Hematopoietic multipotent progenitor cell treated with erythropoietin and hydrocortisone succinate and interleukin-3 and kit ligand, for 6 days (in vitro differentiated cells): Measurements from ENCODE around the gene PLA1A.

Experiments used
- DNase-seq: peaks from one replicate; pipeline ENCODE4 v3.0.0-alpha.2; 2015

Gene PLA1A

DNA sequence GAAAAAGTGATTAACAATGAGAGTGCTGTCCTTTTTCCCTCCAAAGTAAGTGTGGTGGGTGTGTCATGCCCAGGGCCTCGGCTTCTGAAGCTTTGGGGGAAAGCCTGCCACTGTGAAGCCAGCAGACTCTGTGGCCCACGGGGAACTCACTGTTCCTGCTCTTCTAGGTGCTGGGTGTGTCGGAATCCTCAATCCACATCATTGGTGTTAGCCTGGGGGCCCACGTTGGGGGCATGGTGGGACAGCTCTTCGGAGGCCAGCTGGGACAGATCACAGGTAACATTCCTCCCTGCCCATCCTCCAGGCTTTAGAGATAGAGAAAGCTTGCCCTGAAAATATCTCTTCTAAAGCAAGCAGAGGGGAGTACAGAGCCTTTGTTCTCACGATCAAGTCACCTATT is 11.6 kb downstream of the PLA1A start:
- DNase-seq, result no peak

DNA sequence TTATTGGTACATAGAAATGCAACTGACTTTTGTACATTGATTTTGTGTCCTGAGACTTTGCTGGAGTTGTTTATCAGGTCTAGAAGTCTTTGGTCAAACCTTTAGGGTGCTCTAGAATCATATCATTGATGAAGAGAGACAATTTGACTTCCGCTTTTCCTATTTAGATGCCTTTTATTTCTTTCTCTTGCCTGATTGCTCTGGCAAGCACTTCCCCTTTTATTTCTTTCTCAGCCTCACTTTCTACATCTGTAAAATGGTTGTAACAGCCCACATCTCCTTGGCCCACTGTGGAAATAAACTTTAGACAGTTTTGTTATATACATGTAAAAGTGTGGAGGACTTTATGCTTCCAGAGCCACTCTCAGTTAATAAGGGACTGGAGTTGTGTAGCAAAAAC is 14.0 kb downstream of the PLA1A start:
- DNase-seq, result no peak

GRCh38 chr3:119613201-119613600 is 15.5 kb downstream of the PLA1A start:
- DNase-seq, result no peak

DNA sequence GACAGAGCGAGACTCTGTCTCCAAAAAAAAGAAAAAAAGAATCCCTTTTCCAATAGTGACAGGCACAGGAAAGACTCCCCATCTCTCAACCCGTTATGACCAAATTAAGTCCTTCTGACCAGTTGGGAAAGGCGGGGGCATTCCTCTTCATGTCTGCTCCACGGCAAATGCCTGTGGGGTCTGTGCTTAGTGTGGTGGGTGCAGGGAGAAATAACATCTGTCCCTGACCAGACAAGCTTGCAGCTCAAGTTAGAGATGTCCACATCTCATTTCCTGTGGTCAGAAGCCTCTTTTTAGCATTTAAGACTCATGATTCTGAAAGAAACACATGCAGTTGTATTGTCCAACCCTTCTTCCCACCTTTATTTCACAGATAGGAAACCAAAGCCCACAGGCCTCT is 16.2 kb downstream of the PLA1A start:
- no peak for DNase-seq

GRCh38 chr3:119616056-119616455 is 18.4 kb downstream of the PLA1A start:
- no peak for DNase-seq

- no peak for DNase-seq
Measured at GRCh38 chr3:119619094-119619493, 21.4 kb downstream of the PLA1A start.

DNA sequence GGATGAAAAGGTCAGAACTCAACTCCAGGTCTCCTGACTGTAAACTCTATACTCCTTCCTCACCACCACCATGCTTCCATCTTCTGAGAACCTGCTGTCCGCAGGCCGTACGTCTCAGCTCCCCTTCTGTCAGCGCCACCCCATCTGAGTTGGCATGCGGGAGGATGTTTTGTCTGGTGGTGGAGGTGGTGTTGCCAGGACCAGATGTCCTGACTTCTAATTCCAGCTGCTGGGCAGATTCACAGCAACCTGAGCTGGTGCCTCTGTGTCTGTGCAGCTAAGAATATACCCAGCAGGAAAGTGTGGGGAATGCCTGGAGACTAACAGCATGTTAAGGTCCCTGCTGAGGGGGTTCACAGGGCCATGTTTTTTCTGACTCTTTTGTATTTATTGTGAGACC is 23.2 kb downstream of the PLA1A start:
- no peak for DNase-seq

- no peak for DNase-seq
Measured at GRCh38 chr3:119624002-119624720, 26.5 kb downstream of the PLA1A start.

DNA sequence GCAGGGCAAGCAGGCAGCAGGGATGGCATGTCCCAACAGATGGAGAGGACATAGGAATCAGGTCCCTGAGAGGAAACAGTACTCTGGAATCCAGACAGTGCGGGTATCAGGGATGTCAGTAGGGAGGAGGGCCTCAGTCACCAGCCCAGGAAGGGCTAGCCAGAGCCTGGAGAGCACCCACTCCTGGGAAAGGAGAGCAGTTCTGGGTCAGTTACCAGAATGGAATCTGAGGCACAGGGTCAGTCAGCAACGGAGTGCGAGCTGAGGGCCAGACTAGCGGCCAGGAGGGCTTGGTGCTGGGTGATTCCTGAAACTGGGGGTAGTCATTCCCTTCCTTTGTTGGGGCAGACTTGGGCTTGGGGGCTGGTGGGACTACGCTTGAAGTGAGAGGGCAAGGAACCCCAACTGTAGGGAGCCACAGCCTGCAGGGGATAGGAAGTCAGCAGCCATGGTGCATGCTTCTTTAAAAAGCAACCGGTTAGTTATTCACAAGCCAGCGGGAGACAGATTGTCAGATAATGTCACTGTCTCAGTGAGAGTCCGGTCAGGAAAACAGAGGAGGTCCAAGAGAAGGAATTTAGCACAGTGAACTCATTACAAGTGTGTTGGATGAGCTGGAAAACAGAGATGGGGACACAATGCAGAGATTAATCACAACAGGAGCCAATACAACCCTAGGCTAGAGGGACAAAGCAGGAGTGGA is 27.9 kb downstream of the PLA1A start:
- DNase-seq, result no peak

DNA sequence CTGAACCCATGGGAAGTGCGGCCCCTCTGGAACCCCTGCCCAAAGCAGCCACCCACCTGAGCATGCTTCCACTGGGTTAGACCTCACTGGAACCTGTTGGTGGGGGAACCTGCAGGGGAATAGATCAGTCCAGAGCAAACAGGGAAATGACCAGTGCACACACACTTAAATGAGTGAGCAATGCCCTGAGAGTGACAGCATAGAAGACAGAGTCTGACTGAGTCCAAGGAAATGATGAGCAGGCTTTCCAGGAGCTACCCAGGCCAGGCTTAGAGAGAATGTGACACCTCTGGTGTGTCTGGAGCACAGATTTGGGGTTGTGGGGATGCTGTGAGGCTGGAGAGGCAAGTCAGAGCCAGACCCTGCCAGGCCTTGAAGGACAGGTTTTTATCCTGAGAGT is 28.5 kb downstream of the PLA1A start:
- no peak for DNase-seq

DNA sequence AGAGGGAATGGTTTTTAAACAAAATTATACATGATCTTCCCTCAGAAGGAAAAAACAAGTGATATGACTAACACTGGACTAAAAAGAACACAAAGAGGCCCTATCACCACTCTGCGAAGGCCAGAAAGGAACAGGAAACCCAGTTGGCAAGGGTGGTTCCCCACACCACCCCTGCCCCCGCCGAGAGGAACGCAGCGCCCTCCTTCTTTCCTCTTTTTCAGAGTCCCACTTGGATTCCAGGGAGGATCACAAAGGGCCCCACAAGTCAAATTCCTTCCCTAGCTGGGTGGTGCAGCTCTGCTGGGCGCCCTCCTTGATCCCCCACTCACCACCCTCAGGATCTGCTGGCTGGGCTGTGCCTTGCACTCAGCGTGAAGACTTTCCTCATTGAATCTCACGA is 29.8 kb downstream of the PLA1A start:
- peak; percentile 37 for DNase-seq

GRCh38 chr3:119628390-119628789 is 30.7 kb downstream of the PLA1A start:
- no peak for DNase-seq

GRCh38 chr3:119628816-119629445 is 31.2 kb downstream of the PLA1A start:
- DNase-seq, result no peak

DNA sequence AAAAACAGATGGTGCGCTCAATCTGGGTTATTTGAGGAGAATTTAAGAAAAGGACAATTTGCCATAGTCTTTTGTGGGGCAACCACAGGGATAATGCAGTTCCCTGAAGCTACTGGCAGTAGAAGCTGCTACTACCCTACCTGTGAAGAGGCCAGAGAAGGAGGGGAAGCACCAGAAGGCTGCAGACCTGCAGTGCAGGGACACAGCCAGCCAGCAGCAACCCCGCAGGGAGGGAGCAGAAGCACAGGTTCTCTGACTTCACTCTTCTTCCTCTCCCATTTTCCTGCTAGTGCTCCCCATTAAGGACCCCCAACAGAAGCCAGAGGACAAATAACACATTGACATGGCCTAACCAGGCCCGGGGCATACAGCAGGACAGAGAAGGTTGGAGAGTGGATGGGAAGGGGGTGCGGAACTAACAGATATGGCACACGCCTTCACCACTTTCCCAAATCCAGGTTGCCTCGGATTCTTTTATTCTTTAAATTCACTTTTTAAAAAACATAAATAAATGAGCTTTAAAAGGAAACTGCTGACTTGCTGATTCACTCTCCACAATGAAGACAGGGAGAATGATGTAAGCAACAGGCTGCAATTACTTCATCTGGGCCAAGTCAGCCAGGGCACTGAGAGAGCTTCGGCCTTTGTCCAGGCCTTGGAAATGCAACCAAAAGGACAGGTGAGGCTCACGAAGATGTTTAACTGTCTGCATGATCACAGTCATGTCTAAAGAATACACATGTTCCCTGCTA is 32.6 kb downstream of the PLA1A start:
- peak; percentile 35 for DNase-seq

DNA sequence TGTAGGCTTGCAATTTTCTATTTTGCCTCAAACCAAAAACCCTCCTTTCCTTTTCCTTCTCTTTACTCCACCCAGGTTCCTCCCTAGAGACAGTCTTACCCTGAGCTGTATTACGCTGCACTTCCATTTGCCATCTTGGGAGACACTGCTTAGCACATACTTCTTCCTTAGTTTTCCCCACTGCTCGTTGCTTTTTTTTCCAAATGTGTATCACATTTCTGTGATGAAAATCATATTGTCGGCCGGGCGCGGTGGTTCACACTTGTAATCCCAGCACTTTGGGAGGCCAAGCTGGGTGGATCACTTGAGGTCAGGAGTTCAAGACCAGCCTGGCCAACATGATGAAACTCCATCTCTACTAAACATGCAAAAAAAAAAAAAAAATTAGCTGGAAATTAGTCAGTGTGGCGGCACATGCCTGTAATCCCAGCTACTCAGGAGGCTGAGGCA is 33.2 kb downstream of the PLA1A start:
- no peak for DNase-seq

DNA sequence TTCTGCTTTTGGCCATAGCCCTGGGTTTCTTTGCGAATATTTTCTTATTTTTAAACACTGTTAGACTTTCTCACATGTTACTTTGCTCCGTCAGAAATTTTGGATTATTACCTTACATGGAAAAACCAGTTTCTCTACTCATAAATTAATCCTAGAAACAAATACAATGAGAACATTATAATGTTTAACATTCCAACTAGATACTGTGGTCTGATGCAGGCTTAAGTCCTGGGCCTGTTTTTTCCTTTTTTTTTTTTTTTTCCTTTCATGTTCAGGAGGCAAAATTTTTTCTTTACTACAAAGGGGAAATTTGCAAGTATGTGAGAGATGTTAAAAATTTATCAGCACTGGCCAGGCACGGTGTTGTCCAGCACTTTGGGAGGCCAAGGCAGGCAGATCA is 33.8 kb downstream of the PLA1A start:
- DNase-seq, result no peak

GRCh38 chr3:119632216-119632615 is 34.5 kb downstream of the PLA1A start:
- no peak for DNase-seq

DNA sequence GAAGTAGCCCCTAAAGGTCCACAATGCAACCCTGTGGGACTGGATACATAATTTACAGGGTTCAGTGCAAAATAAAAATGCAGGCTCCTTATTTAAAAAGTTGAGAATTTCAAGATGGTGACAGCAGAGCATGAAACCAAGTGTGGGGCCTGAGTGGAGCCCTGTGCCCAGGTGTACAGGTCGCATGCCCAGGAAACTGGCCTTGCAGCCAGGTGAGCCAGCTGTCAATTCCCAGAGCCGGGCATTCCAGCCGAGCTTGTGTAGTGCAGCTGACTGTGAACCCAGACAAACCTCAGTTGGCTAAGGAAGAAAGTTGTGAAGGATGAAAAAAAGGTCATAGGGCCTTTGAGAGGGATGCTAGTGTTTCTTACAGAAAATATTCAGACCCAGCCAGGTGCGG is 35.1 kb downstream of the PLA1A start:
- DNase-seq, result no peak

- no peak for DNase-seq
Measured at GRCh38 chr3:119635719-119636118, 38.0 kb downstream of the PLA1A start.

DNA sequence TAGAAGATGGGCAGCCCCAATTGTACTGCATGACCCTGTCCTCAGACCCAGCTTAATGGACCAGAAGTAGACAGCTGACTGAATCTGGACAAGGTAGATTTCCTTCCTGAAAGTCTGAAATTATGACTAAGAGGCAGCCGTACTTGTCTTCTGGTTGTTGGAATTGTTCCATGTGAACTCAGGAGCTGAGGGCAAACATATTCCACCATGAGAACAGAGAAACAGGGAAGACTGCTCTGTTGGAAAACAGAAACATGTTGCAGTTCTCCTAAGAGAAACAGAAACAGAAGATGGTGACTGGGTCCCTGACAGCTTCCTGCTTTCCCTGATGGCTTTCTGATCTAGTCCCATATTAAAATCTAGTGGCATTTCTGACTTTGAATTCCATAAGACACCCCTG is 38.6 kb downstream of the PLA1A start:
- no peak for DNase-seq

- peak; percentile 32 for DNase-seq
Measured at GRCh38 chr3:119636891-119637611, 39.4 kb downstream of the PLA1A start.

GRCh38 chr3:119637679-119638477 is 40.2 kb downstream of the PLA1A start:
- DNase-seq, result peak; percentile 45
